Stimulated activated CD4-positive, alpha-beta T cell treated with anti-CD3 and anti-CD28 coated beads, TNF-alpha, amount 100 ng/mL, for 24 hours (primary cell): ENCODE measurements around the gene TENM3.

Experiments
- DNase-seq, 3 experiments: peaks; one replicate each; pipeline ENCODE4 v3.0.0-alpha.2; 2020; ENCODE audit warnings: low read depth in 3 of 3

TENM3 gene

DNA sequence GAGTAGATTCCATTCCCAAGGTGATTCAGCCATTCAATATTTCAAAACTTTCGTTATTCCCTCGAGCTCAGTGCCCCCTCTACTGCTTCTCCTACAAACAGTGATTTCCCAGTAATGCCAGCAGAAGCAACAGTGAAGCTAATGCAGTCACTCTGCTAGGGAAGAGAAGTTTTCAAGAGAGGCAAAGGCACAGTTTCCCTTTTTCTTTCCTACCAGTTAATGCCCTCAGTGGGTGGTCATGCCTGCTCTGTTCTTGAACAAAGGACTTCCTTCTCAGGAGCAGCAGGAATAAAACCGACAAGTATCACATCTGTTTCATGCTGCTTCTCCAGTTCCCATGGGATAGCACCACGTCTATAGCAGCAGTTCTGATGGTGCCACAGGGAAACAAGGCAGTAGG is 317.2 kb downstream of the TENM3 start:
- DNase-seq, result no peak

DNA sequence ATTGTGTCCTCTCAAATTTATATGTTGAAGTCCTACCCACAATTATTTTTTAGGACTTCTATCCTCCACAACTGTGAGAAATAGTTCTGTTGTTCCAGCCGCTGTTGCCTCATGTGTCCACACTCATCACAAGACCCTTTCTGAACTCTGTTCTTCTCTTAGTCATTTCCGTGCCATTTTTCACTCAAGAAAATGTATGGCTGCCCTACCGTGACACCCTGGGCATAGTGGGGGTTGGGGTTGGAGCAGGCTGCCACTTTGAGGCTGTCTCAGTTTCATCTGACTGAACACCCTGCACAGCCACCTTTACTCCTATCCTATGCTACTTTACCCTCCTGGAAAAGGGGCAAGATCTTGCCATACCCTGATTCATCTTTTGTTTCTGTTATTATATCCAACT is 319.1 kb downstream of the TENM3 start:
- no peak for DNase-seq

DNA sequence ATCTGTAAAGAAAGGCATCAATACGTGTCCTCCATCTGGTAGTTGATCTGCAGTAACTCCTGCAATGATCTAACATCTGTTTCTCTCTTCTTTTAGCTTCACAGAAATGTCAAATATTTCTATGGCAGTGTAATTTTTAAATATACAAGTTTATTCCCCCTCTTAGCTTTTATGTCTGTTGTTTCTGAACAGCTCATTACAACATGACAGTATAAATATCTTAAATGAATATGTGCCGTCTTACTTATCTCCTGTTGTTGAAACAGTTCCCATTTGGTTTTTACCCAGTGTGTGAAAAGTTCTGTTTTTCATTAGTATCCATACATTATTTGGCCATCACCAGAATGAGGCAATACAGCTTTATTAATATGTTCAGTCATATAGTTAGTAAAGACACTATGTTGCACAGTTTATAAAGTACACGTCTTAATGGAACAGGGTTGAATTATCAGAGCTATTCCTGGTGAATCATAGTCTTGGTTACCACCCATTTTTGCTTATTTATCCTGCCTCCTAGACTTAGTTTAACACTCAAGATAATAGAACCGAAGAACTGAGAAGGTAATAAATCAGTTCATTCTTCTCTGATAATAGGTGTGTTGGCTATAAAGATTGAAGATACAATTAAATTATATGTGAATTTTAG is 321.6 kb downstream of the TENM3 start:
- no peak for DNase-seq

DNA sequence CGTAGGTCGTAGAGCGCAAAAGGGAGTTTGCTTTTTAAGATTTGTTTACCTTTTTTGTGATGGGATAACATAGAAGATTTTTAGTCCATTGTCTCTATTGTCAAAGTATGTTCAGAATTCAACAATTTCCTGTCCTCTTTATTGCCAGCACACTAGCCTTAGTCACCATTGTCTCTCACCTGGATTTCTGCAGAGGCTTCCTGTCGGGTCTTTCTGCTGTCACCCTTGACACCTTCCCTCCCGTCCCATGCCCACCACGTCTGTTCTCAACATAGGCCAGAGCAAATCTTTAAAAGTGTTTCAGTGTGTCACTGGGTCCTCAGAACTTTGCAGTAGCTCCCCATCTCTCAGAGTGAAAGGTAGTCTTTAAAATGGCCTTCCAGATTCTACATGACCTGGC is 323.9 kb downstream of the TENM3 start:
- no peak for DNase-seq

DNA sequence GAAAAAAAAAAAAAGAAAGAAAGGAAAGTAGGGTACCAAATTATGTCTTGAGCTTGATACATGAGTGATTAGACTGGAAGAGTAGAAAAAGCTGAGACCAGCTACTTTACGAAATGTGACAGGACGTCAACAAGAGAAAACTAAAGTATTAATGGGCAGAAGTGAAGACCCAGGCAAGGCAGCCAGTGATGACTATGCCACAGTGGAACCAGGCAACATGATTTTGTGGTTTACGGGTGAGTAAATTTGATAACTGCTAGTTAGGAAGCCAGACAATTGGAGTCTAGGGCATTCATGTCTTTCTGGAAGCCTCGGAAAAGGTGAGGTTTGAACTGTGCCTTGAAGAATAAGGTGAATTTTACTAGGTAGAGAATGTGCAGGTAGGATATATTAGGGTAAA is 326.4 kb downstream of the TENM3 start:
- DNase-seq, result no peak

DNA sequence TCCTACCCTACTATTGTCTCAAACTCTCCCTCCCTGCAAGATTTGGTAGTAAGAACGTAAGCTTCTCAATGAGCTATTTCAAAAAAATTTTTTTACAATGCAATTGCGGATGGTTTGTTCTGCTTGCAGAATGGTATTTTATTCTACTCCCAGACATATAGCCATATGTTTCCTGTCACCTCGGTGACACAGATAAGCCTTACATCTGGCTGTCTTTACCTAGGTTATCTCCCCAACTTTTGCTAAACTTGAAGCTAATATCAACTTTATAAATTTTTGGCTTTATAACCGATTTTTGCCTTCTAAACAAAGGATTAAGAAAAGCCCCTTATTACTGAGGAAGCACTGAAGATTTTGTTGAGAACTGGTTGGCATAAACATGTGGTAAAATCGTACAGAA is 331.5 kb downstream of the TENM3 start:
- no peak for DNase-seq

DNA sequence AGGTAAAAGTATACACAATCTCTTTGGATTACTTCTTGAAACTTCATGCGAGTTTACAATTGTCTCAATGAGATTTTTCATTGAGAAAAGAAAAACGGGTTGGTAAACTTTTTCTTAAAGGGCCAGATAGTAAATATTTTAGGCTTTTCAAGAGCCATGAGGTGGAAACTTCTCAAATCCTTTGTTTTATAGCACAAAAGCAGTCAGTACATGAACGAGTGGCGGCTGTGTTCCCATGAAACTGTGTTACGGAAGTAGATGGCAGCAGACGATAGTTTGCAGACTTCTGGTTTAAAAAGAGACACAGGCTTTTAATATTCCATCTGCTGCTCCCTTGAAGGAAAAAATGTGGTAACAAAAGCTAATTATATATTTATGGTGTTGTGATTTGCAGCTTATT is 332.0 kb downstream of the TENM3 start:
- no peak for DNase-seq

DNA sequence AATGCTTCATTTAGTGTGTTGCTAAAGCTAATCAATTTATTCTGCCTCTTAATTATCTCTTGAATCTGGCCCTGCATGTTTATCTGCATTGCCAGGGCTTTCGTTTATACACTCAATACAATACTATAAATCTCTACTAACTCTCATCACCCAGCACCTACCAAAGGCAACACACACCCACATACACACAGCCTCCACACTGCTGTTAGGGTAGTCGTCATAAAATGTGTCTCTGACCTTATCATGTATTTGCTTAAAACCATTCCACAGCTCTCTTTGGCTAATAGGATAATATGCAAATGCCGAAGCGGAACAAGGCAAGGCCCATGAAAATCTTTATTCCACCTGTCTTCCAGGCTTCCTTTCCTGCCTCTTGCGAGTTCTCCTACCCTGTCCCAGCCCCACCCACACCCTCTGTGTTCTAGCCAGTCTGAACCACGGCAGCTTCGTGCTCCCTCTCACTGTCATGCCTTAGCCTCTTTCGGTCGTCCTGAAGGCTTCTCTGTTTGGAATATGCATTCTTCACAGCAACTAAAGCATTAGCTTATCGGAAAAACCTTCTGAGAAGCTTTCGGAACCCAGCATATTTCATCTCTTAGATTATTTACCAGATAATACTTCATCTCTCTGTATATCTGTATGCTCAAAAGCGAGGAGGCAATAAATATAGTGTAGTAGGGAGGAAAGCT is 333.5 kb downstream of the TENM3 start:
- DNase-seq, result no peak

DNA sequence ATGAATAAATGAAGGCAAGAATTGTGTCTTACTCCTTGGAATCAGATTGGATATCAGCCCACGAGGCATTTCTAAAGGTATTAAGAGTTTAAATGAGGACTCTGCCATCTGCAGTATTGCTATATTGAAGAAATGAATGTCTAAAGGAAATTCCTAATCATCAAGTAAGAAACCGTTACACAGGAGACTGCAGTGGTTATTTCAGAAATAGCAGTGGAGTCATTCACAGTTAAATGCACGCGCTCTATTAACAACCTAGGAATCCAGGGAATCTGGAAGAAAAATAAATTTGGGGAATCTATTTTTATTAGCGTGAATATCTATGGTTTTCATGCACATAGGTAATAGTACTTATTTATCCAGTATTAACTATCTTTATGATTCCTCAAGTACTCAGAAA is 334.2 kb downstream of the TENM3 start:
- DNase-seq, result no peak

DNA sequence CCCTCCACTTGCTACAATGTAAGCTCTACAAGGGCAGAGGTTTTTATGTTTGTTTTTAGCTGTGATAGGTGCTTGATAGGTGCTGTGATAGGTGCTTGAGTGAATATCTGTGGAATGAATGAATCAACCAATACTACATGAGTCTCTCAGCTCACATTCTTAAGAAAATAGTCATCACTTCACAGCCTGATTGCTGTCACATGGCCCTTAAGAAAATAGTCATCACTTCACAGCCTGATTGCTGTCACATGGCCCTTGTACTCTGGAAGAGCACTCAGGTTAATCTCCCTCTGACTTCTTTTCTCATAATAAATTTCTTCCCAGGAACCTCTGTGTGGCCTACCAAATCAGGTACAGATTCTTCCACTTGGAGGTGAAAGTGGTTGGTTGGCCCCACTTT is 335.2 kb downstream of the TENM3 start:
- no peak for DNase-seq

DNA sequence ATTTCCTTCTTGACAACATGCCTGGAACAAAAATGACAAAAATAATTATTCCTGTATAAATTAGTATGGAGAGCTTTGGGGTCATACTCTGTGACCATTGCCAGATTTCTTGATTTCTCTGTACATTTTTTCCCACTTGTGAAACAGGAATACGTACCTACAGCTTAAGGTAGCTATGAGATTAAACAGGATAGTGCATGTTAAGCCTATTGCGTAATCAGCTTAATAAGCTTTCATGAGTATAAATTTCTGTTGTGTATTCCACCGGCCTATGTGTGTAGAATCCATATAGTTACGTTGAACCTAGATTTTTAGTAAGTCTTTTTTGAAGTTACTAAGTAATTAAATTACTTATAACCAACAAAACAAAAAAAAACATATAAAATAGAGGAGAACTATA is 339.0 kb downstream of the TENM3 start:
- DNase-seq, result no peak

DNA sequence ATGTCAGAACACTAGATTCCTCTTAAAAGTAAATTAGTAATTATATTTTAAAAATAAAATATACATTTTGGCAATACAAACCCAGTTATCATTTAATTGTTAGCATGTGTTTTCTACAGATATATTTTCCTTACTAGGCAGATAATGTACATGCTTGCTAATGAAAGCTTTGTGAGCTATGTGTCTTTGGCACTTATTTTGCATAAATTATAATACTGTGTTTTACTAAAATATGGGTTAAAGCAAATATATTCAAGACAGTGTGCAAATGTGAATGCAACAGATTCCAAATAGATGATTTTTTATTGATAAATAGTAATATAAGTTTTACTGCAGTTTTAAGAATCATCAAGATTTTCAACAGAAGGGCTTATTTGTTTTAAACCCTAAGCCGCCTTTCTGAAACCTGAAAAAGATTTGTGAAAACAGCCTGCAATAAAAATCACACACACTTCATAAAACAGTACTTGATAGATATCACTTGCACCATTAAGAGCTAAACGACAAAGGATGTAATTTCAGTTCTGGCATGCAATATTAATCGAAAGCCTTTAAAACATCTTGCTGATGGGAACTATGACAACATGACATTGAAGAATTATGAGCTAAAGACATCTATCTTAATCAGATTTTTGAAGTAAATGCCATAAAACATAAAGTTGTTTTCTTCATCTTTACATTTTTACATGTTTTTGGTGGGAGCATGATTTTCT is 340.7 kb downstream of the TENM3 start:
- DNase-seq, result no peak

DNA sequence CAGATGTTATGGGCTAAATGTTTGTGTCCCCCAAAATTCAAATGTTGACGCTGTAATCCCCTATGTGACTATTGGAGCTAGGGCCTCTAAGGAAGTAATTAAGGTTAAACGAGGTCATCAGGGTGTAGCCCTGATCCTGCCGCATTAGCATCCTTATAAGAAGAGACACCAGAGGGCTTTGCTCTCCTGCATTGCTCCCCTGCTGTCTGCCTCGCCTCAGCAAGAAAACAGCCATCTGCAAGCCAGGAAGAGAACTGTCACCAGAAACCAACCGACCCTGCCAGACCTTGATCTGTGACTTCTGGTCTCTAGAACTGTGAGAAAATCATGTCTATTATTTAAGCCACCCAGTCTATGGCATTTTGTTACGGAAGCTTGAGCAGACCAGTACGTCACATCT is 342.1 kb downstream of the TENM3 start:
- no peak for DNase-seq

DNA sequence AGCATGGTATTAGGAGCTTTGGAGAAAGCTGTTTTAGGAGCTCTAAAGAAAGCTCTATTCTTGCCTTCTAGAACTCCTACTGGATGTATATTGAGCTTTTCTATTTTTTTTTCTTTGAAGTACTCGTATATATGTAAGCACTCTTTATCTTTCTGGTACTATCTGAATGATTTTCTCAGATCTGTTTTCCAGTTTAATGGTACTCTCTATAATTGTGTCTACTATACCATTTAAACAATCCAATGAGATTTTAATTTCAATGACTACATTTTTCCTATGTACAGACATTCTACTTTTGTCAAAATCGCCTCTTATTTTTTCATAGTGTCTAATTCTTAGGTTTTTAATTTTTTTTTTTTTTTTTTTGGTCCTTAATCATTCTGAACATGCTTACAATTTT is 345.9 kb downstream of the TENM3 start:
- no peak for DNase-seq

DNA sequence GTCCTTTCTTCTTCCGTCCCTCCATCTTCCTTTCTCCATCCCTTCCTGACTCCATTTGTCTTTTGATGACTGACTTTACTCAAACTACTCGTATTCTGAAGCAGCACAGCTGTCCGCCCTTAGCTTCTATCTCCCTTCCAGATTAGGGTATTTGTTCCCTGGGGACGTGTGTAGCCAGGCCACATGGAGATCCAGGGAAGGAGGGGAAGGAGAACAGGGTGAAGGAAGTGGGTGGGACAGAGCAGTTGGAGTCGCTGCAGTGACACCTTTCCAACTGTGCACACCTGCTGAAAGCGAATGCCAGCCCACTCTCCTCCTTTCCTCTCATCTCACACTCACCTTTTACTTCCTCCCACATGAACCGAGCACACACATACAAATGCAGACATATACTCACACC is 350.2 kb downstream of the TENM3 start:
- DNase-seq, result no peak

DNA sequence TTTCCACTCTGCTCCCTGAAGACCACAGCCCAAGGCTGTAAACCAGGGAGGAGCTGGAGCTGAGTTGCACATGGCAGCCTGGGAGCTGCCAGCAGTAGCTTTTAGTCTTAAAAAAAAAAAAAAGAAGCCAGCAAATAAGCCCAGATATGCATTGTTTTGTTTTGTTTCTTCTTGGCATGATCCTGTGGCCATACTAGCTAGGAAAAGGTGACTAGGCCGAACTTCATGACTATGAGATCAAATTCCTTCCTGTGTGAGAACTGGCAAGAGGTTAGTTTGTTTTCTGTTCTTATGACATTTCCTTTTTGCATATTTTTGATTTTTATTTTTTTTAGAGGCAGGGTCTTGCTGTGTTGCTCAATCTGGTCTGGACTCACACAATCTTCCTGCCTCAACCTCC is 350.7 kb downstream of the TENM3 start:
- no peak for DNase-seq

DNA sequence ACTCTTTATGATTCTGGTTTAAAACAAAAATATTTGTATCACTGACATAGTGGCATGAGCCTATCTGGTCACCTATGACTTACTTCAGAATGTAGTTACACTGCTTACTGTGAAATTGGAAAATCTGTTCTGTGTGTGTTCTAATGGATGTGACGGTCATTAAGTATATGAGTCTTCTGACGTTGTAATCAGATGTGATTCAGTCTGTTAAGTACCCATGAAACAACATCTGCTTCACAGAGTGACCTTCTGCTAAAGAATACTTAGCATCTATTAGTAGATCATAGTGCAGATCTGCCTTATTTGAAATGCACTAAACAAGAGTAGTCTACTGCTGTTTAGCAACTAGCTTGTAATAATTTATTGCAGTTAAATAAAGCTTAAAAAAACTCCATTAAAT is 356.9 kb downstream of the TENM3 start:
- no peak for DNase-seq

DNA sequence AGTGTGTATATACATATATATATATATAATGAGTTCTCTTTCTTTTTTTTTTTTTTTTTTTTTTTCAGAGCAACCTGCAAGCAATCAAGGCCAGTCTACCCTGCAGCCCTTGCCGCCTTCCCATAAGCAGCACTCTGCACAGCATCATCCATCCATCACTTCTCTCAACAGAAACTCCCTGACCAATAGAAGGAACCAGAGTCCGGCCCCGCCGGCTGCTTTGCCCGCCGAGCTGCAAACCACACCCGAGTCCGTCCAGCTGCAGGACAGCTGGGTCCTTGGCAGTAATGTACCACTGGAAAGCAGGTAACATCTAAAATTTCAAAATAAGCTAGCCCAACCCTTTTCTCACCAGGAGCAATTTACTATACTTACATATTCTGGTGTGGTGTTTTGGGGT is 357.7 kb downstream of the TENM3 start:
- no peak for DNase-seq

DNA sequence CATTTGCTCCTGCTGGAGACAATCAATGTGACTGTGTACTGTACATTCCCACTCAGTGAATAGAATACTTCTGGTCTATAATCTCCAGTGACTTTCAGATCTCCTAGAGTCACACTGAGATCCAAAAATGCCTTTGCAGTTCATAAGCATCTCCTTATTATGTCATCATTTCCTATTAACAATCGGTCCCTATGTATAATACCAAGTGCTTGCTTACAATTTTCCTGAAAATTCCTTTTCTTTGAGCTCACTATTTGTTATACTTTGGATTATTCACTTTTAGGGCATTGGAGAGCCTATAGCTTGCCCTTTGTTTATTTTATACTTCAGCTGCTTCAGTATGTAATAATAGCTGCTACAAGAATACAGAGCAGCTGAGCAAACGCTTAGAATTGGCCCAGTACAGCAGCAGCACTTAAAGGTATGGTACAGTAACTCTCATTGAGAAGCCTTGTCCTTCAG is 361.0 kb downstream of the TENM3 start:
- DNase-seq, result no peak

DNA sequence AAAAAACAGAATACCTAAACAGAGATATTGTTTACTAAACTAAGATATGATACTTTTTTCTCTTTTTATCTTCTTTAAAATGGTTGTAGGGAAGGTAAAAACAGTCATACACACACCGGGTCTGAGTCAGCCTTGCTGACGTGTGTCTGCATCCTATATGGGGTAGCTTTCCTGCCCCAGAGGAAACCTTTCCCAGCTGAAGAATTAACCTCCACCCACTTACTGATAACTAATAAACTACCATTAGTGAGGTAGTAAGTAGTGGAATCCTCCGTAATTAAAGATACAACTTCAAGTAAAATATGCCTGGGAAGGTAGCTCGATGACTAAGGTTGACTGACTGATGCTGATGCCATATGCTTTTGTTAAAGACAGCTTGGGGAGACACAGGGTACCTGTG is 361.8 kb downstream of the TENM3 start:
- no peak for DNase-seq

DNA sequence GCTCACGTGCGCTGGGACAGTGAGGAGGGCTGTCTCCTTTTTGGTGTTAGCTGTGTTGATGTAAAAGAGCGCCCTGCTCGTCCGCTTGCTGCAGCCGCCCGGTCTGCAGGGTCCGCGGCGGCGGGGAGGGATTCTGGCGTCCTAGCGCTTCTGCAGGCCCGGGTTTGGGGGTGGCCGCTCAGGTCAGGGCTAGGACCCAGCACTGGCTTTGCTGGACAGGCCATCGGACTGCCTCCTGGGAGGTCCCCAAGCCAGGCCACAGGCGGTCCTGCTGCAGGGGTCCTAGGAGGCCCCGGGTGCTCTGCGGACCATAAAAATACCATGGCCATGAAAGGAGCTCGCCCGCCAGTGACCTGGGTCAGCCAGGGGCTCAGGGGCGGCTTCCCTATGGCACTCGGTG is 365.3 kb downstream of the TENM3 start:
- no peak for DNase-seq

DNA sequence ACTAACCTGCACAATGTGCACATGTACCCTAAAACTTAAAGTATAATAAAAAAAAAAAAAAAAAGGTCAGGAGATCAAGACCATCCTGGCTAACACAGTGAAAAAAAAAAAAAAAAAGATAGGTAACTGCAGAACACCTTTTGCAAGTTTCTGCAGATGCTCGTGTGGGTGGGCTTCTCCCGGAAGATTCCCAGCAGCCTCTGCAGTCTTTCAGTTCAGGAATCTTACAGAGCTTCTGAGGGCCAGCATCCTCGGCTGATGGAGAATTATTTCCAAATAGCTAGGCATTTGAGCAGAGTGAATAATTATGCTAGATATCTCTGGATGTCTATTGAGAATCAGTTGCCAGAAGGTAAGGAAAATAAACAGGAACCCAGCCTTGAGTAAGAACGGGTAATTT is 373.3 kb downstream of the TENM3 start:
- DNase-seq, result no peak

DNA sequence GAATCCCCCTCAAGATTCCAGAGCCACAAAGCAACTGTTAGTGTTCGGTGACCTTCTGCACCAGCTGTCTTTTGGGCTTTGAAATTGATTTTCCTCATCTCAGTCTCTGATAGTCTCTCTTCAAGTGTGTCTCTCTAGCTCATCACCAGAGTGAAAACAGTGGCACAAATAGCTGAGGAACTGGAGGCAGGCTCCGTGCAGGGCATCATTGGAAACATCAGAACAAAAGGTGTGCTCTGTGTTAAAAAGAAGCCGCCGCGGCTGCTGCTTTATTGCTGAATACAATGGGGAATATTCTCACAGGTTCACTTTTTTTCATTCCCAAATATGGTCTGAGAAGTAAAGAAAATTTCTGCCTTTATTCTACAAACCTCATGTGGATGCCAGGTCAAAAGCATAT is 376.5 kb downstream of the TENM3 start:
- no peak for DNase-seq
